Subcutaneous adipose tissue (tissue), 4 donors: ENCODE results near the gene SLC1A4. TPM values are rescaled to one million over a fixed set of nuclear protein-coding genes. Genes with fewer than 3 reads are reported as not detected.

ENCODE experiments used
- CTCF ChIP-seq: fragments of 450-650 bp; IDR thresholded peaks from one replicate; pipeline ENCODE4 v1.5.1; 2016; ENCODE audit warnings: low read depth, mild to moderate bottlenecking, control low read depth, antibody characterized with exemption, moderate library complexity
- total RNA-seq, 4 donors: library from RNA; depleted of rRNA; stranded (reverse); fragments of >200 nt; gene quantifications; one replicate each; pipeline ENCODE4 v1.1.0, GENCODE V29; 2016

Gene SLC1A4
- total RNA-seq, 4 donors from 2014 or later = 2.6 to 15.5 (median 6.8) TPM

- TF ChIP-seq CTCF = no peak
Measured at GRCh38 chr2:64979744-64980143, 9.5 kb upstream of the SLC1A4 start.

GRCh38 chr2:64980183-64980582 is 9.0 kb upstream of the SLC1A4 start:
- no peak for TF ChIP-seq CTCF

GRCh38 chr2:64982311-64982857 is 6.8 kb upstream of the SLC1A4 start:
- TF ChIP-seq CTCF = no peak

- TF ChIP-seq CTCF = no peak
Measured at GRCh38 chr2:64982932-64983331, 6.3 kb upstream of the SLC1A4 start.

GRCh38 chr2:64985447-64985846 is 3.8 kb upstream of the SLC1A4 start:
- no peak for TF ChIP-seq CTCF

- TF ChIP-seq CTCF = no peak
Measured at GRCh38 chr2:64987001-64987955, 1.9 kb upstream of the SLC1A4 start.

- no peak for TF ChIP-seq CTCF
Measured at GRCh38 chr2:64987956-64988419, 1.2 kb upstream of the SLC1A4 start.
